K562 (cell line): ENCODE data around the gene ANKH. TPM values are rescaled to one million over a fixed set of nuclear protein-coding genes. Genes with fewer than 3 reads are reported as not detected.

Source experiments
- ATAC-seq: fragments of 200-7000 bp; cut with Tn5 transposase; 3 replicates; pipeline ENCODE4 v1.9.1; 2020; ENCODE audit warnings: moderate library complexity
- BruUV-seq: library from RNA; stranded (reverse); fragments of 400-500 nt; replicated peaks from 2 replicates; lab custom pipeline; 2021; lab: Mats Ljungman, UMichigan
- CTCF ChIA-PET: fragments of 300-600 bp; formaldehyde crosslinking; extraction: SDS; loops from one replicate; lab custom pipeline; 2021; ENCODE audit warnings: low intra/inter-chr PET ratio; lab: Yijun Ruan, JAX
- POLR2A ChIA-PET: fragments of 300-600, 350-650 bp; sonication (Branson Sonifier 250); formaldehyde crosslinking; extraction: SDS; loops from one replicate; lab custom pipeline; 2021; ENCODE audit warnings: antibody characterized with exemption, inconsistent platforms; lab: Yijun Ruan, JAX
- DNase-seq, 4 experiments: peaks; one replicate each; pipeline versions ENCODE4 v3.0.0 to v3.0.0-alpha.2; 2011 to 2018; ENCODE audit warnings: low spot score in 3 of 4, mixed read lengths in 3 of 4; ENCODE audit errors: extremely low read depth in 1 of 4
- FAIRE-seq: peaks from 2 replicates; lab custom pipeline; 2011; peaks lifted over from hg19 to GRCh38; lab: Jason Lieb, UNC
- H2AFZ ChIP-seq: 2 replicates; pipeline ENCODE4 v1.6.0; 2011; ENCODE audit warnings: low read depth, low read length, control low read depth, inconsistent platforms
- H3K27ac ChIP-seq: fragments of 200-600 bp; 3 replicates; pipeline ENCODE4 v1.8.0; 2011; ENCODE audit warnings: low read depth, mild to moderate bottlenecking, control low read depth, inconsistent platforms, low read length, moderate library complexity, mixed read lengths; ENCODE audit errors: extremely low read depth
- H3K27me3 ChIP-seq, 2 experiments: fragments of 300-600 bp in 1 of 2; 2 replicates in 1 of 2; 3 replicates in 1 of 2; pipeline versions ENCODE4 v1.6.0 to v1.8.0; 2011; ENCODE audit warnings: inconsistent platforms in 2 of 2, low read length in 2 of 2, mild to moderate bottlenecking in 1 of 2, mixed read lengths in 1 of 2, moderate library complexity in 1 of 2; ENCODE audit not compliant: control insufficient read depth in 2 of 2, insufficient read depth in 2 of 2
- H3K36me3 ChIP-seq: fragments of 300-600 bp; 3 replicates; pipeline ENCODE4 v1.8.0; 2011; ENCODE audit warnings: mild to moderate bottlenecking, low read length, inconsistent platforms; ENCODE audit not compliant: control insufficient read depth, insufficient read depth
- H3K4me1 ChIP-seq, 2 experiments: fragments of 200-600 bp in 1 of 2; replicated peaks in 1 of 2; 2 replicates in 1 of 2; 3 replicates in 1 of 2; pipeline versions ENCODE4 v1.5.1 to v1.8.0; 2011; ENCODE audit warnings: inconsistent platforms in 2 of 2, low read length in 2 of 2, mild to moderate bottlenecking in 1 of 2, mixed read lengths in 1 of 2, moderate library complexity in 1 of 2; ENCODE audit not compliant: control insufficient read depth in 2 of 2, insufficient read depth in 2 of 2
- H3K4me2 ChIP-seq: 2 replicates; pipeline ENCODE4 v1.6.1; 2011; ENCODE audit warnings: low read length, control low read depth, inconsistent platforms, mixed read lengths; ENCODE audit not compliant: insufficient read depth
- H3K4me3 ChIP-seq: fragments of 200-600 bp; sonication (generic), shearing (Covaris generic); 2 replicates; pipeline ENCODE4 v1.5.1; 2016; ENCODE audit warnings: control low read depth, inconsistent platforms
- H3K79me2 ChIP-seq: fragments of 200-600 bp; 3 replicates; pipeline ENCODE4 v1.8.0; 2011; ENCODE audit warnings: low read length, inconsistent platforms; ENCODE audit not compliant: control insufficient read depth, insufficient read depth
- H3K9ac ChIP-seq, 2 experiments: 2 replicates each; pipeline versions ENCODE4 v1.6.0 to v1.6.1; 2011; ENCODE audit warnings: low read depth in 2 of 2, low read length in 2 of 2, control low read depth in 1 of 2, inconsistent platforms in 1 of 2, mild to moderate bottlenecking in 1 of 2, mixed read lengths in 1 of 2; ENCODE audit not compliant: insufficient read depth in 1 of 2
- H3K9me1 ChIP-seq: one replicate; pipeline ENCODE4 v1.6.0; 2011; ENCODE audit warnings: inconsistent platforms, mild to moderate bottlenecking, low read length, moderate library complexity; ENCODE audit not compliant: control insufficient read depth, insufficient read depth
- H3K9me3 ChIP-seq: replicated peaks from 2 replicates; pipeline ENCODE4 v1.5.1; 2011; ENCODE audit warnings: low read depth, low read length, inconsistent platforms; ENCODE audit not compliant: control insufficient read depth, insufficient read depth
- H4K20me1 ChIP-seq: replicated peaks from 2 replicates; pipeline ENCODE4 v1.6.1; 2011; ENCODE audit warnings: low read length, inconsistent platforms, mixed read lengths; ENCODE audit not compliant: control insufficient read depth, insufficient read depth
- C11orf30 ChIP-seq: fragments of 450-650 bp; IDR thresholded peaks from 2 replicates; pipeline ENCODE4 v1.6.1; 2016; ENCODE audit warnings: low read depth, mild to moderate bottlenecking
- CHD1 ChIP-seq: fragments of 200-600 bp; sonication (generic); IDR thresholded peaks from one replicate; pipeline ENCODE4 v1.6.1; 2012; ENCODE audit warnings: mild to moderate bottlenecking, moderate library complexity, low read length, inconsistent platforms
- NR1H2 ChIP-seq: sonication (generic); formaldehyde crosslinking; IDR thresholded peaks from 2 replicates; pipeline ENCODE4 v1.4.0; 2020; ENCODE audit warnings: mild to moderate bottlenecking, missing genetic modification reagents
- ZNF316 ChIP-seq: fragments of 450-650 bp; IDR thresholded peaks from 2 replicates; pipeline ENCODE4 v1.6.1; 2016
- WGBS: fragments of 100-300 bp; shearing (Covaris generic); methylation state at CpG from one replicate; pipeline ENCODE4 v1.1.6; 2016; ENCODE audit warnings: low coverage, mixed read lengths; ENCODE audit not compliant: insufficient coverage; ENCODE audit errors: missing lambda C conversion rate; 5-methylcytosine and 5-hydroxymethylcytosine counted together
- in situ Hi-C: fragments of 300-500 bp; cut with MboI; formaldehyde crosslinking; loops from 4 replicates; pipeline ENCODE4 v1.15.0; 2018; ENCODE audit warnings: inconsistent platforms, mixed read lengths
- intact Hi-C: fragments of 100-400 bp; cut with micrococcal nuclease; formaldehyde crosslinking; loops from 2 replicates; pipeline ENCODE4 v1.14.2; 2022
- polyA plus RNA-seq, 8 experiments: library from polyadenylated mRNA; depleted of rRNA in 4 of 8; stranded (reverse) in 5 of 8; unstranded in 3 of 8; fragments of >200 nt; fragmentation: Nextera tagmentation in 2 of 8; fragmentation: Illumina TruSeq in 1 of 8; extraction: Ambion mirVana in 2 of 8; extraction: Trizol in 1 of 8; gene quantifications; 2 replicates each; pipeline versions ENCODE4 v1.2.1 to v1.2.3, GENCODE V29; 2011 to 2014; ENCODE audit warnings: inconsistent platforms in 1 of 8, missing spikeins in 1 of 8
- total RNA-seq, 7 experiments: library from RNA; depleted of rRNA in 6 of 7; stranded (reverse); fragments of >200 nt in 6 of 7; fragmentation: Illumina TruSeq in 2 of 7; extraction: Trizol in 2 of 7; gene quantifications; 2 replicates each; pipeline versions ENCODE4 v1.2.1 to v1.2.3, GENCODE V29; 2011 to 2021; ENCODE audit warnings: low replicate concordance in 1 of 7

Gene ANKH
- total and polyA plus RNA-seq, 9 of the 15 experiments (the other 6 are each of a cell fraction or from before 2014, with no cell fraction given): 0.79 to 12.2 (median 4.5) TPM

- TF ChIP-seq CHD1: peak; percentile 32
Observed at GRCh38 chr5:14663734-14664269, 207.8 kb downstream of the ANKH start (continued).

- in situ Hi-C loops (loop anchor here (10.0 kb wide), 1 partner anchor 658 kb away; no protein-coding TSS in a partner anchor), intact Hi-C loops (no loop called here)
- H3K9ac ChIP-seq: no peak overlapping the region
- H3K4me2 ChIP-seq: no peak overlapping the region
- no peak overlapping the region for H3K4me3 ChIP-seq
- TF ChIP-seq ZNF316: peak; percentile 59
- TF ChIP-seq C11orf30: peak; percentile 32; the same call in 1 of the 2 replicates
- no peak for TF ChIP-seq NR1H2
- BruUV-seq: no TSS peak
- no peak for ATAC-seq
- POLR2A ChIA-PET: no interaction called here
- CTCF ChIA-PET: no interaction called here
- no peak overlapping the region for H2AFZ ChIP-seq
- no peak for DNase-seq
- H3K27ac ChIP-seq: no peak overlapping the region
- peaks cover 14 to 22% of the 10 kb centered on the region in 2 experiments; a peak in 4 of 5 replicates for H3K4me1 ChIP-seq
- H3K9me3 ChIP-seq: no peaks in the 10 kb centered on the region
- H3K9me1 ChIP-seq: no peaks in the 10 kb centered on the region
- no peaks in the 10 kb centered on the region for H3K27me3 ChIP-seq
- H3K79me2 ChIP-seq: peaks cover 43% of the 10 kb centered on the region
- H3K36me3 ChIP-seq: peaks cover 12% of the 10 kb centered on the region; the same call in 1 of the 3 replicates
- FAIRE-seq: no peak
- 88% methylated on average over 7 of the region's 7 CpGs for WGBS
- peaks cover 7% of the 10 kb centered on the region; the same call in 1 of the 2 replicates for H4K20me1 ChIP-seq
Observed at GRCh38 chr5:14662721-14663260, 208.8 kb downstream of the ANKH start.
